GM10248 (cell line): Measurements from ENCODE around the gene UBASH3B.

Experiments used
- CTCF ChIA-PET: fragments of 300-600 bp; sonication (Branson Sonifier 250); formaldehyde crosslinking; extraction: SDS; loops from one replicate; lab custom pipeline; 2021; ENCODE audit warnings: antibody characterized with exemption; lab: Yijun Ruan, JAX
- POLR2A ChIA-PET: fragments of 350-650 bp; sonication (Branson Sonifier 250); formaldehyde crosslinking; extraction: SDS; loops from one replicate; lab custom pipeline; 2020; ENCODE audit warnings: antibody characterized with exemption; lab: Yijun Ruan, JAX
- DNase-seq: peaks from one replicate; pipeline ENCODE4 v3.0.0; 2012; ENCODE audit errors: extremely low spot score
- TF ChIP-seq, protein P1 (sequence below): IDR thresholded peaks from 2 replicates; pipeline ENCODE4 v1.5.1; 2012; ENCODE audit warnings: mild to moderate bottlenecking, low read depth; ENCODE audit errors: extremely low read depth, missing control alignments, control extremely low read depth

Gene UBASH3B

GRCh38 chr11:122698392-122698791, 42.9 kb downstream of the UBASH3B start:
- POLR2A ChIA-PET = no interaction called here
- TF ChIP-seq, protein P1, sequence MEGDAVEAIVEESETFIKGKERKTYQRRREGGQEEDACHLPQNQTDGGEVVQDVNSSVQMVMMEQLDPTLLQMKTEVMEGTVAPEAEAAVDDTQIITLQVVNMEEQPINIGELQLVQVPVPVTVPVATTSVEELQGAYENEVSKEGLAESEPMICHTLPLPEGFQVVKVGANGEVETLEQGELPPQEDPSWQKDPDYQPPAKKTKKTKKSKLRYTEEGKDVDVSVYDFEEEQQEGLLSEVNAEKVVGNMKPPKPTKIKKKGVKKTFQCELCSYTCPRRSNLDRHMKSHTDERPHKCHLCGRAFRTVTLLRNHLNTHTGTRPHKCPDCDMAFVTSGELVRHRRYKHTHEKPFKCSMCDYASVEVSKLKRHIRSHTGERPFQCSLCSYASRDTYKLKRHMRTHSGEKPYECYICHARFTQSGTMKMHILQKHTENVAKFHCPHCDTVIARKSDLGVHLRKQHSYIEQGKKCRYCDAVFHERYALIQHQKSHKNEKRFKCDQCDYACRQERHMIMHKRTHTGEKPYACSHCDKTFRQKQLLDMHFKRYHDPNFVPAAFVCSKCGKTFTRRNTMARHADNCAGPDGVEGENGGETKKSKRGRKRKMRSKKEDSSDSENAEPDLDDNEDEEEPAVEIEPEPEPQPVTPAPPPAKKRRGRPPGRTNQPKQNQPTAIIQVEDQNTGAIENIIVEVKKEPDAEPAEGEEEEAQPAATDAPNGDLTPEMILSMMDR = no peak
- CTCF ChIA-PET = interaction anchor here (1.3 to 3.6 kb wide), 4 partner anchors 8 to 56 kb away, joined by 3 to 19 read pairs (median 4); no protein-coding TSS in a partner anchor
- DNase-seq = no peak

- CTCF ChIA-PET = interaction anchor here (0.8 to 1.4 kb wide), 6 partner anchors 9 to 152 kb away, joined by 3 to 6 read pairs (median 4); no protein-coding TSS in a partner anchor
- no peak for DNase-seq
- POLR2A ChIA-PET = no interaction called here
- TF ChIP-seq, protein P1 = no peak
Observed at GRCh38 chr11:122700666-122701065, 45.1 kb downstream of the UBASH3B start.

- DNase-seq = no peak
- CTCF ChIA-PET = interaction anchor here (0.9 to 1.2 kb wide), 3 partner anchors 11 to 53 kb away, joined by 4 to 6 read pairs (median 4); no protein-coding TSS in a partner anchor
- TF ChIP-seq, protein P1 = no peak
- POLR2A ChIA-PET = no interaction called here
Observed at GRCh38 chr11:122701143-122701542, 45.6 kb downstream of the UBASH3B start.

GRCh38 chr11:122703541-122704272, 48.2 kb downstream of the UBASH3B start:
- CTCF ChIA-PET = interaction anchor here (0.6 kb wide), 1 partner anchor 79 kb away, joined by 3 read pairs; no protein-coding TSS in a partner anchor
- DNase-seq = no peak
- POLR2A ChIA-PET = no interaction called here
- TF ChIP-seq, protein P1 = no peak

DNA sequence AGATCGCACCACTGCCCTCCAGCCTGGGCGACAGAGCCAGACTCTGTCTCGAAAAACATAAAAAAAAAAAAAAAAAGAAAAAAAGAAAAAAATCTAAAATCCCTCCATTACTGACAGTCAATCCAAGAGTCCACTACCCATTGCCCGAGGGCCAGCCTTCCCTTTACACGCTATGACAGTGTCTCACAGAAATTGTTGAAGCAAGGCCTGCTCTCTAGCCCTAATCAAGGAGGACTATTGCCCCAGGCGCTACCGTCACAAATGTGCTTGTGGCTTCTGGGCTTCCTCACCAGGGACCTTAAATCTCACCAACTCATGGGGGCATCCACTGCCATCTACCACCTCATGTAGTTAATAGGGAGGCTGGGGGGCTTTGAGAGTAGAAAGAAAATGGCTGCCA, 49.9 kb downstream of the UBASH3B start:
- TF ChIP-seq, protein P1 = no peak
- DNase-seq = no peak
- CTCF ChIA-PET = interaction anchor here (0.8 to 1.3 kb wide), 2 partner anchors 10 to 18 kb away, joined by 3 to 6 read pairs; no protein-coding TSS in a partner anchor
- POLR2A ChIA-PET = no interaction called here

- TF ChIP-seq, protein P1 = no peak
- POLR2A ChIA-PET = no interaction called here
- DNase-seq = no peak
- CTCF ChIA-PET = interaction anchor here (0.8 to 1.3 kb wide), 5 partner anchors 8 to 47 kb away, joined by 3 to 6 read pairs (median 3); no protein-coding TSS in a partner anchor
Observed at GRCh38 chr11:122706291-122707088, 51.0 kb downstream of the UBASH3B start.
